ENCODE data around the gene USHBP1.

Gene USHBP1

GRCh38 chr19:17206736-17207581, 57.6 kb downstream of the USHBP1 start:
- Histone ChIP-seq H3K27ac (ENCODE audit: low read length) (no peak overlapping the region), H3K4me3 (ENCODE audit: low read length in 2 of 2) (no peak overlapping the region), H3K9ac (ENCODE audit: low read length in 2 of 2) (no peak overlapping the region), H3K36me3 (ENCODE audit: control insufficient read depth in 2 of 2, insufficient read depth in 2 of 2, low read length in 2 of 2) (peaks cover 19 to 34% of the 10 kb centered on the region in 2 donors), H3K9me3 (ENCODE audit: control insufficient read depth in 2 of 2, low read length in 2 of 2) (no peaks in the 10 kb centered on the region), H3K27me3 (ENCODE audit: control insufficient read depth in 1 of 2, insufficient read depth in 2 of 2, low read length in 2 of 2) (no peaks in the 10 kb centered on the region), H3K4me1 (ENCODE audit: control insufficient read depth, insufficient read depth, low read length) (no peaks in the 10 kb centered on the region)

GRCh38 chr19:17205237-17206140, 59.1 kb downstream of the USHBP1 start:
- no peaks in the 10 kb centered on the region for H3K4me1 ChIP-seq (ENCODE audit: control insufficient read depth, insufficient read depth, low read length)
- no peaks in the 10 kb centered on the region for H3K27me3 ChIP-seq (ENCODE audit: control insufficient read depth in 1 of 2, insufficient read depth in 2 of 2, low read length in 2 of 2)
- no peak overlapping the region for H3K4me3 ChIP-seq (ENCODE audit: low read length in 2 of 2)
- H3K36me3 ChIP-seq (ENCODE audit: control insufficient read depth in 2 of 2, insufficient read depth in 2 of 2, low read length in 2 of 2) = peaks cover 31 to 41% of the 10 kb centered on the region in 2 donors
- H3K9ac ChIP-seq (ENCODE audit: low read length in 2 of 2) = no peak overlapping the region
- H3K9me3 ChIP-seq (ENCODE audit: control insufficient read depth in 2 of 2, low read length in 2 of 2) = no peaks in the 10 kb centered on the region
- no peak overlapping the region for H3K27ac ChIP-seq (ENCODE audit: low read length)

GRCh38 chr19:17202713-17203112, 61.8 kb downstream of the USHBP1 start:
- no peak overlapping the region for H3K4me3 ChIP-seq (ENCODE audit: low read length in 2 of 2)
- no peak overlapping the region for H3K27ac ChIP-seq (ENCODE audit: low read length)
- no peak overlapping the region for H3K9ac ChIP-seq (ENCODE audit: low read length in 2 of 2)
- no peaks in the 10 kb centered on the region for H3K27me3 ChIP-seq (ENCODE audit: control insufficient read depth in 1 of 2, insufficient read depth in 2 of 2, low read length in 2 of 2)
- H3K36me3 ChIP-seq (ENCODE audit: control insufficient read depth in 2 of 2, insufficient read depth in 2 of 2, low read length in 2 of 2) = peaks cover 34 to 53% of the 10 kb centered on the region in 2 donors
- no peaks in the 10 kb centered on the region for H3K4me1 ChIP-seq (ENCODE audit: control insufficient read depth, insufficient read depth, low read length)
- H3K9me3 ChIP-seq (ENCODE audit: control insufficient read depth in 2 of 2, low read length in 2 of 2) = no peaks in the 10 kb centered on the region

- H3K9ac ChIP-seq (ENCODE audit: low read length in 2 of 2) = no peak overlapping the region
- no peaks in the 10 kb centered on the region for H3K4me1 ChIP-seq (ENCODE audit: control insufficient read depth, insufficient read depth, low read length)
- no peaks in the 10 kb centered on the region for H3K9me3 ChIP-seq (ENCODE audit: control insufficient read depth in 2 of 2, low read length in 2 of 2)
- no peak overlapping the region for H3K4me3 ChIP-seq (ENCODE audit: low read length in 2 of 2)
- peaks cover 34 to 55% of the 10 kb centered on the region in 2 donors for H3K36me3 ChIP-seq (ENCODE audit: control insufficient read depth in 2 of 2, insufficient read depth in 2 of 2, low read length in 2 of 2)
- no peaks in the 10 kb centered on the region for H3K27me3 ChIP-seq (ENCODE audit: control insufficient read depth in 1 of 2, insufficient read depth in 2 of 2, low read length in 2 of 2)
- no peak overlapping the region for H3K27ac ChIP-seq (ENCODE audit: low read length)
Observed at GRCh38 chr19:17202249-17202648, 62.3 kb downstream of the USHBP1 start.

GRCh38 chr19:17200408-17201079, 64.0 kb downstream of the USHBP1 start:
- Histone ChIP-seq H3K4me1 (ENCODE audit: control insufficient read depth, insufficient read depth, low read length) (no peaks in the 10 kb centered on the region), H3K9me3 (ENCODE audit: control insufficient read depth in 2 of 2, low read length in 2 of 2) (no peaks in the 10 kb centered on the region), H3K36me3 (ENCODE audit: control insufficient read depth in 2 of 2, insufficient read depth in 2 of 2, low read length in 2 of 2) (peaks cover 37 to 46% of the 10 kb centered on the region in 2 donors), H3K4me3 (ENCODE audit: low read length in 2 of 2) (no peak overlapping the region), H3K9ac (ENCODE audit: low read length in 2 of 2) (no peak overlapping the region), H3K27ac (ENCODE audit: low read length) (no peak overlapping the region), H3K27me3 (ENCODE audit: control insufficient read depth in 1 of 2, insufficient read depth in 2 of 2, low read length in 2 of 2) (no peaks in the 10 kb centered on the region)
